Central memory CD4-positive, alpha-beta T cell (primary cell): ENCODE data around the gene LRRC58.
"Not testable (repeated sequence)": the region's sequence is repeated elsewhere in the genome, so short reads cannot be mapped to it uniquely, and the experiment has no call there.

Experiments used
- DNase-seq: peaks from one replicate; pipeline ENCODE4 v3.0.0; 2022
- total RNA-seq, 3 experiments: gene quantifications; one replicate each; lab custom pipeline; 2026; lab: John Stamatoyannopoulos, UW

LRRC58 gene
- 99.2 to 222 (median 161) reads per million in 3 experiments for total RNA-seq

- peak; percentile 91 for DNase-seq
Observed at GRCh38 chr3:120348991-120349854, at the start of gene LRRC58. Gene LRRC58, minus strand, starts transcription at chr3:120349354. Its CDS starts 111 bp downstream, at chr3:120349243.

GRCh38 chr3:120396469-120396868, 47.3 kb upstream of the LRRC58 start:
- no peak for DNase-seq

- DNase-seq, result no peak
Observed at GRCh38 chr3:120394347-120394746, 45.2 kb upstream of the LRRC58 start.

GRCh38 chr3:120393761-120394160, 44.6 kb upstream of the LRRC58 start:
- no peak for DNase-seq

- no peak for DNase-seq
Observed at GRCh38 chr3:120393243-120393642, 44.1 kb upstream of the LRRC58 start.

GRCh38 chr3:120382941-120383447, 33.8 kb upstream of the LRRC58 start:
- DNase-seq, result no peak

- DNase-seq, result no peak
Observed at GRCh38 chr3:120381503-120381902, 32.3 kb upstream of the LRRC58 start.

GRCh38 chr3:120377948-120378347, 28.8 kb upstream of the LRRC58 start:
- not testable (repeated sequence) for DNase-seq

GRCh38 chr3:120370463-120370862, 21.3 kb upstream of the LRRC58 start:
- DNase-seq, result no peak

- DNase-seq, result no peak
Observed at GRCh38 chr3:120369037-120369467, 19.9 kb upstream of the LRRC58 start.

GRCh38 chr3:120368172-120368571, 19.0 kb upstream of the LRRC58 start:
- DNase-seq, result no peak

- no peak for DNase-seq
Observed at GRCh38 chr3:120364821-120365220, 15.7 kb upstream of the LRRC58 start.

- no peak for DNase-seq
Observed at GRCh38 chr3:120364101-120364500, 14.9 kb upstream of the LRRC58 start.

GRCh38 chr3:120357807-120358206, 8.7 kb upstream of the LRRC58 start:
- no peak for DNase-seq

- DNase-seq, result no peak
Observed at GRCh38 chr3:120355486-120355885, 6.3 kb upstream of the LRRC58 start.

GRCh38 chr3:120353463-120353862, 4.3 kb upstream of the LRRC58 start:
- DNase-seq, result no peak

GRCh38 chr3:120352017-120352416, 2.9 kb upstream of the LRRC58 start:
- DNase-seq, result no peak

GRCh38 chr3:120350401-120350941, 1.3 kb upstream of the LRRC58 start:
- no peak for DNase-seq

GRCh38 chr3:120349855-120350125, 636 bp upstream of the LRRC58 start:
- DNase-seq, result no peak

- peak; percentile 66 for DNase-seq
Observed at GRCh38 chr3:120348065-120348990, 826 bp downstream of the LRRC58 start.

- DNase-seq, result peak; percentile 70
Observed at GRCh38 chr3:120344349-120344748, 4.8 kb downstream of the LRRC58 start.

- no peak for DNase-seq
Observed at GRCh38 chr3:120341658-120342346, 7.4 kb downstream of the LRRC58 start.

- no peak for DNase-seq
Observed at GRCh38 chr3:120339362-120339761, 9.8 kb downstream of the LRRC58 start.
